Measurements from ENCODE around the gene MOSMO.

DNA sequence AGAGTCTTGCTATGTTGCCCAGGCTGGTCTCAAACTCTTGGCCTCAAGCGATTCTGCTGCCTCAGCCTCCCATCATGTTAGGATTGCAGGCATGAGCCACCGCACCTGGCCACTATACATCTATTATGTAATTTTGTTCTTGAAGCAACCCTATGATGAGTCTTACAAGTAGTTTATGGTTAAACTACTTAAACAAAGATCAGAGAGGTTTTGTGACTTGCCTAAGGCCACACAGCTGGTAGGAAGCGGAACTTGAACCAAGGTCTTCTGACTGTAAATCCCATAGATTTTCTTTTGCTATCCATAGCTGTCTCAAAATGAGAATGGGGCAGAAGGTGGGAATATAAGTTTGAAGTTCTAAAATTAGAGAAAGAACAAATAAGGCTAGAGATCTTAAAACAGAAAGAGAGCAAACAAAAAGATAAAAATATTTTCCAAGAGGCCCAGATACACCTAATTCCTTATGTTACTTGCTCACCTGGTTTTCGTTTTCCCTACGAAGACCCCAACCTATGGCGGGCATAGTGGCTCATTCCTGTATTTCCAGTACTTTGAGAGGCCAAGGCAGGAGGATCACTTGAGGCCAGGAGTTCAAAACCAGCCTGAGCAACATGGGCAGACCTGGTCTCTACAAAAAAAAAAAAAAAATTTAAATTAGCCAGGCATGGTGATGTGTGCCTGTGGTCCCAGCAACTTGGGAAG lies 116.8 kb downstream of the MOSMO start:
- no peak for TF ChIP-seq POLR2A (IDR thresholded peaks at IDR 0.05)
- TF ChIP-seq, protein P1, sequence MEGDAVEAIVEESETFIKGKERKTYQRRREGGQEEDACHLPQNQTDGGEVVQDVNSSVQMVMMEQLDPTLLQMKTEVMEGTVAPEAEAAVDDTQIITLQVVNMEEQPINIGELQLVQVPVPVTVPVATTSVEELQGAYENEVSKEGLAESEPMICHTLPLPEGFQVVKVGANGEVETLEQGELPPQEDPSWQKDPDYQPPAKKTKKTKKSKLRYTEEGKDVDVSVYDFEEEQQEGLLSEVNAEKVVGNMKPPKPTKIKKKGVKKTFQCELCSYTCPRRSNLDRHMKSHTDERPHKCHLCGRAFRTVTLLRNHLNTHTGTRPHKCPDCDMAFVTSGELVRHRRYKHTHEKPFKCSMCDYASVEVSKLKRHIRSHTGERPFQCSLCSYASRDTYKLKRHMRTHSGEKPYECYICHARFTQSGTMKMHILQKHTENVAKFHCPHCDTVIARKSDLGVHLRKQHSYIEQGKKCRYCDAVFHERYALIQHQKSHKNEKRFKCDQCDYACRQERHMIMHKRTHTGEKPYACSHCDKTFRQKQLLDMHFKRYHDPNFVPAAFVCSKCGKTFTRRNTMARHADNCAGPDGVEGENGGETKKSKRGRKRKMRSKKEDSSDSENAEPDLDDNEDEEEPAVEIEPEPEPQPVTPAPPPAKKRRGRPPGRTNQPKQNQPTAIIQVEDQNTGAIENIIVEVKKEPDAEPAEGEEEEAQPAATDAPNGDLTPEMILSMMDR (IDR thresholded peaks at IDR 0.05) = no peak
